Fibroblast of peridontal ligament (primary cell): ENCODE results near the gene NDRG2.
"Not testable (repeated sequence)": the region's sequence is repeated elsewhere in the genome, so short reads cannot be mapped to it uniquely, and the experiment has no call there.

Experiments used
- DNase-seq: peaks from one replicate; pipeline ENCODE4 v3.0.0-alpha.2; 2010; ENCODE audit errors: extremely low read depth

The NDRG2 gene

DNA sequence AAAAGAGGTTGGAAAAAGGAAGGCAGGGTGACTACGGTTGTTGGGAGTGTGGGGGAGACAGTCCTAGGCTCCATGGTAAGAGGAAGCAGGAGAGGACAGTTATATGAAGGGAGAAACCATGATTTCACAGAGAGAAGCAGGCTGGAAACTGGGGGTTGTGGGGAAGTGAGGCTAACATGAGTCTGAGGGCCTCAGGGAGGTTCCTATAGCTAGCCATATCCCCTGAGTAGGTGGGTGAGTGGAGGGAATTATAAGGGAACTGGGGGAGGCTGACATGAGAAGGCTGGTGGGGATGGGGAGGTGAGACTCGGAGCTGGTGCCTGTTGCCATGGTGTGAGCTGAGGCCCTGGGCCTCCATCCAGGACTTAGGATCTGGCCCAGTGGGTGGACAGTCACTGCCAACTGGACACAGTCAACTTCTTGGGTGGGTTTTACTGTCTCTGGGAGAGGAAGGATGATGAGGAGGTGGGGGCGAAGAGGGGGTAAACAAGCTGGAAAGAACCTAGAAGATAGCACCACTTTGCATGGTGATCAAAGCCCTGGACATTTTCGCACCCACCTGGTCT lies 8.4 kb upstream of the NDRG2 start:
- no peak for DNase-seq

DNA sequence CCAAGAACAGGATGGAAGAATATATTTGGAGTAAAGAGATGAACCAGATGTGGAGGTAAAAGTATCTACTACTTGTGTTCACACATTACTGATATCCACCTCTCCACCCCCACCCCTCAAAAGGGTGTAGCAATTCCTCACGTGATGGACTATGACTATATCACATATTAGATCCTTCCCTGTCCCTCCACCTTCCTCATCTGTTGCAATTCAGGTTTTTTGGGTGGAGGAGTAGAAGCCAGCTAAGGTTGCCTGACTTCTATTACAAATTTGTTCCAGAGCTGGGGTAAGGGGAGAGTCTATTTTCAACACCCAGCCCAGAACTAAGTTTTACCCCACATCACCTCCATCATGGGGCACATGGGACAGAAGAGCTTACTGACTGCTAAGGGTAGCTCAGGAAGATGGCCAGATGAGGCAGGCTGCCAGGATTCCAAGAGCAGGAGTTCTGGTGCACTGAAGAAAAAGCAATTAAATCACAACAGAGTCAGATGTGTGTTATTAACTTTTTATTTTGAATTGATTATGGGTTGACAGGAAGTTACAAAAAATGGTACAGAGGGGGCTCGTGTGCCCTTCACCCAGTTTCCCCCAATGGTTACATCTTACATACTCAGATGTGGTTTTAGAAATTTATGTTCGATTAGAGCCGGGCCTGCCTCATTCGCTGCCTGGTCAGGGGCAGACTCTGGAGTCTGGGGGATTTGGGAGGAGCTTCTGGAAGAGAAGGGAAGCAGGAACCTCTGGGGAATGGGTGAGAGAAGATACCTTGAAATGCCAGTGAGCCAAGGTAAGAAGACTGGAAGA lies 7.7 kb upstream of the NDRG2 start:
- DNase-seq: no peak

DNA sequence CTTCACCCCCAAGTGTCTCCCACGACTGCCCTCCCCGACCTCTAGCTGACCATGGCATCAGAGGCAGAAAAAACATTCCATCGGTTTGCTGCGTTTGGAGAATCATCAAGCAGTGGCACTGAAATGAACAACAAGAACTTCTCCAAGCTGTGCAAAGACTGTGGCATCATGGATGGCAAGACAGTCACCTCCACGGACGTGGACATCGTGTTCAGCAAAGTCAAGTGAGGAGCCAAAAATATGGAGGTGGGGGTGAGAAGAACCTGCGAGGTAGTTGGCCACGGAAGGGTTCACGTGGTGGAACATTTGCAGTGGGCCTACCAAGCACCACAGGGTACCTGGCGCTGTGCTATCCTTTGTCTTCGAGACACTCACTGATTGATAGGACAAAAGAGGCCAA lies 5.7 kb upstream of the NDRG2 start:
- DNase-seq: no peak

DNA sequence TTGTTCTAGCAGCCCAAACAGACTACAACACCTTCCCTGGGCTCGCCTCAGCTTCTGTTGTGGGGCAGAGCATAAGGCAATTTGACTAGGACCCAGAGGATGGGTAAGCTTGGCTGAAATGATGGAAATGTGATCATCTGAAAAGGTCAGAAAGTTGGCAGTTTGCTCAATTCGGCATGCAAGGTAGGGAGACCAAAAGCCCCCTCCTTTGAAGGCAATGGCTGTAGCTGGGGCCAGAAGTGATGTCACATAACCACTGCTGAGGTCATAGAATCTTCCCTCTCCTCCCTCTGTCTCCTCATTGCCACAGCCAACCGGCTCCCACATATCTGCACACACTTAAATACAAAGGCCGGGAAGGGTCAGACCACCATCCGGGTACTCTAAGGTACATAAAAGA lies 5.1 kb upstream of the NDRG2 start, which contains the start of gene TPPP2:
TPPP2 (plus strand) TSS at position 301 of the 400 bp plus-strand sequence. CDS start 365 bp downstream, outside the sequence.
- no peak for DNase-seq

DNA sequence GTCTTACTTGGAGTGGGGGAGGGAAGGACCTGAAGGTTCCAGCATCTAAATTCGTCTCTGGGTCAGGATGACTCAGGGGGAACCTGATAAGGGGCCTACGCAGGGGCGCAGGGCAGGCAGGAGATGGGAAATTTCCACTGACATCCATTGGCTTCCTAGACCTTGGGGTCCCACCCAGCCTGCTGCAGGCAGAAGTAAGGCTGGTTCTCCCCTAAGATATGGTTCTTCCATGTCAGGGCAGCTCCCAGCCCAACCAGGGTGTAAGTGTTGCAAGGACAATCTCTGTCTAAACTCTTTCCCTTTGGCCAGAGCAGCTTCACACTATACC lies 2.1 kb upstream of the NDRG2 start:
- DNase-seq: no peak

DNA sequence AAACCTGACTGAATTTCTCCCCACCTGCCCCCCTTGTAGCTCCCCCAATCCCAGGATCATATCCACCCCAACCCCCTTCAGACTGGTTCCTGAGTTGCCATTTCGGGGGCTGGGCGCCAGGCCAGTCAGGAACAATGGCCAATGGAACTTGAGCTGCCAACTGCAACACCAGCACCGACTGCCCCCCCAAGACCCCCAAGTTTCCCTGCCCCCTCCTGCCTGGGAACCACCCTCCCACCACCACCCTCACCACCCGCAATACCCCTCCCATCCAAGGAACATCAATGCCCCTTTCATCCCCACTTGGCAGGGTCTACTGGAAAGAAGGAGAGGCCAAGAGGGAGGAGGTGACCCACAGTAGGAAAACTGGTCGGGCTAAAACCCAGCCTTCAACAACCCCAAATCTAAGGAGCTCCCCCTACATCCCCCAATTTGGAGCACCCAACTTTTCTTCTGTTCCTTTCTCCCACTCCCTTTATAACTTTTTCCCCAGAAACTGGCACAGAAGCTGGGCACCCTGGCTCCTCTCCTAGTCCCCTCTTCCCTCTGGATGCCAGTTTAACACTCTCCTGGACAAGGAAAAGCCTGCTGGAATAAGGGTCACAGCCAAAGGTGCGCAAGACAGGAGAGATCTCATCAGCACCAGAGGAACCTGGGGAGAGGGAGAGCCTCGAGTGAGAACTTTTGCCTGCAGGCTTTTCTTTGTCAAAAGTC lies 1.6 kb upstream of the NDRG2 start:
- no peak for DNase-seq

DNA sequence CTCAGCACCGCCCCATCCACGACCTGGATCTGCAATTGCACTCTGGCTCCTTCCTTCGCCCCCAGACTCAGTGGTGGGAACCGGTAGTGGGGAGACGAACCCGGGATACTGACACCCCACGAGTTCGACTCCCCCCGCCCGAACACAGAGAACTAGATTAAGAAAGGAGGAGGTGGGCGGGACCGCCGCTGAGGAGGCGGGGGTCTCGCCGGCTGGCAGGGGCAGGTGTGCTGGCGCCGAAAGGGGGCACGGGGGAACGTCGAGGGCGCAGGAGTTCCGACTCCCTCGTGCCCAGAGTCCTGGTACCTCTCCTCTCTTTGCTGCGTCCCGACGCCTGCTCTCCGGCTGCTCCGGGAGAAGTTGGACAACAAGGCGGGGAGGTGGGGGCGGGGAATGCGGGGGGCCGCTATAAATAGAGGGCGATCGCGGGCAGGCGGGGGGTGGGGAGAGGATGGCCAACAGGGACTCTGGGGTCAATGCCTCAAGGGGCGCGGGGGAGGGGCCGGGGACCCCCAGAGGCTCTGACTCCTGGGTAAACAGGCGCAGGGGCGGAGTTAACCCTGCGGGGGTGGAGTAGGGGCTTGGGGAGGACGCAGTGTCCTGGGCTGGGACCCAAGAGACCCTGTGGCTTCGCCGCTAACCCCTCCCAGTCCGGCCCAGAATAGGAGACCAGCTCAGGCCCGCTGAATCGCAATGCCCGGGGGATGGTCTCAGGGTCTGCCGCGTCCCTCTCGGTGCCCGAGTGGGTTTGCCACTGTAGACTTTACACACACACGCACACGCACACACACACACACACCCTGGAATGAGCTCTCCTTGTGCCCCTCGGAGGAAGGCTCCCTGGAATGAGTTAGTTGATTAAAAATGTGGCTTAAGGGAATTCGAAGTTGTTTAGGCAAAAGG lies 761 bp upstream of the NDRG2 start:
- no peak for DNase-seq

DNA sequence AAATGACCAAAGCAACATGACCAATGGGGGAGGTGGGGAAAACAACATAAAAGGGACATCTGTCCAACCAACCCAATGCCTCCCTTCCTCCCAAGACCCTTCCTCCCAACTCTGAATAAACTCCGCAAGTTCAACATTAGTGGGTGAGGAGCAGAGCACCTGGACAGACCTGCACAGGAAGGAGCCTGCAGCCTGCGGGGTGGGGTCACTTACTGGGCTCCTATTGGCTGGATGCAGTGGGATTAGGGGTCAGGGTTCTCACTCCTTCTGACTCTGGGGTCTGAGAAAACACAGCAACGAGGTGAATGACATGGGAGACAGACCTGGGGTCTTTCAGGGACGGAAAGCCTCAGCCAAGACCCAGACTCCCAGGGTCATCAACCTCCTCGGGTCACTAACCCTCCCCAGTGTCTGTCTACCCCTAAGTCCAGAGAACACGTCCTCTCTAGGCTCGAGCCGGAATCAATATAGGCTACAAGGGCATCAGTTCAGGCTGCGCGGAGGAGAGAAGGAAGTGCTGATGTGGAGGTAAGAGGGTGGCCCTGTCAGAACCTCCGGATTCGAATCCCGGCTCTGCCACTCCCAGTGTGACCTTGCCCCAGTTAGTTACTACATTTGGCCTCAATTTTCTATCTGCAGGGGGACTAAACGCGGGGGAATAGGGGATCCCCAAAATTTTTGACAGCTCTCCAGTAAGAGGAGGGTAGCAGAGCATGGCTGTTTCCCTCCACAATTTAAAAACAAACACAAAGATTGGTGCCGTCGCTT lies 860 bp downstream of the NDRG2 start:
- no peak for DNase-seq

DNA sequence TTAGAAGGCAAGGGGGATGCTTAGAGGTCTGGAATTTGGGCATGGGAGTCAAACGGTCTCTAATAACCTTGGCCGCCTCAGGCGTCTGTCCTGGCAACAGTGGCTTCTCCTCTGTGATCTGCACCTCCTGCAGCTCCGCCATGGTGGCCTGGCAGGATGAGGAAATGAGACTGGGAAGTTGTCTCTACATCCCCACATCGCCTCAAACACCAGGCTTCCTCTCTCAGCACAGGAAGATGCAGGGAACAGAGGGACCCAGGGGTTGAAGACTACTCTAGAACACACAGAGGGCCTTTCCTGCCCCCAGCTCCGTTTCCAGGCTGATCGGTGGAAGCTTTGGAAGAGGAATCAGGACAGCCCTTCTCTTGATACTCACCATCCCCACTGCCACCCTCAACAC lies 1.7 kb downstream of the NDRG2 start:
- DNase-seq: no peak

DNA sequence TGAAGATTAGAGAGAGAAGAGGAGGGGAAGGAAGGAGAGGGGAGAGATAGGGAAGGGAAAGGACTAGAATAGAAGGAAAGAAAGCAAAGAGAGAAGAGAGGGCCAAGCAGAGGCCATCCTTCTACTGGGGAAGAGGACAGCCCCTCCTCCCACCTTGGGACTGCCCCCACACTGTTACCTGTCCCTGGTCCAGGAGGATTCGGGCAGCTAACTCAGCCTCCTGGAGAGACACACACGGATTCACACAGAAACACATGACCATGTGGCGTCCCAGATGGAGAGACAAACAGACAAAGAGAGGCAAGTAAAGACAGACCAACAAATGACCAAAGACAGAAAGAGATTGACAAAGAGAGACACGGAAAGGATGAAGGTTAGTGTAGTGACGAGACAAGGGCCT lies 2.2 kb downstream of the NDRG2 start:
- DNase-seq: no peak

DNA sequence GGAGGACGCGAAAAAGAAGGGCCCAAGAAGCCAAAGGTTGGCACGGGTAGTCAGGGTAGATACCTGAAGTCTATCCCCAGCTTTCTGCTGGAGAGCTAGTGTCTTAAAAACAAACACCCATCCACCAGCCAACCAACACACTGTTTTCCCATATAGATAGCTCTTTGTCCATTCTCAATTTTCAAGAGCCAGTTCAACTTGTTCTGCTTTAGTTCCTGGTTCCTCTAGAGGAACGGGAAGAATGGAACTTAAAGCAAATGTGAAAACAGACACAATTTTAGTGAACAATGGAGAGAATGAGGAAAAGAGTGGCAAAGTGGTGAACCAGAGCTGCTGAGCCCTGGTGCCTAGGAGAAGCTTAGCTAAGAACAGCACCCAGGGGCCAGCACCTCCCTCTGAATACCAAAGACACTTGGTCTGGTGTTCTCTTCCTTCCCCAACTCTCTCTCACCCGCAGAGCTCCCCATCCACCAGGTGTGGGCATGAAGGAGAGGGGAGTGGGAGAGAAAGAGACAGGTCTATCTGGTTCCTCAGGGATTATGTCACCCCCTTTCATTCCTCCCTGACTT lies 3.8 kb downstream of the NDRG2 start:
- DNase-seq: no peak

DNA sequence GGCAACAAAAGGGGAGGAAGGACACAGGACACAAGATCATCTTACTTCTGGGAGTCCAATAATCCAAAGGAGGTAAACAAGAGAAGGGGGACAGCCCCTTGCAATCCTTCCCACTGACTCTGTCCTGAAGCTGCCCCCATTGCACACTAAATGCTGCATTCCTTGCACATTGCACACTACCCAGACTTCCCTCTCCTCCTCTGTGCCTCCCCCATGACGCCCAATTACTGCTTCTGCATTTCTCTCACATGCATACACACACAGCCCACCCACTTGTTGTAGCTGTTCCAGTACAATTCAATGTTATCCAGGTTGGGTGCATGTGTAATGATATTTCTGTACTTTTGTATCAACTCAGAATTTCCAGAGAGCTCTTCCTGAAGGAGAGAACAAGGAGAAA lies 5.5 kb downstream of the NDRG2 start:
- no peak for DNase-seq

DNA sequence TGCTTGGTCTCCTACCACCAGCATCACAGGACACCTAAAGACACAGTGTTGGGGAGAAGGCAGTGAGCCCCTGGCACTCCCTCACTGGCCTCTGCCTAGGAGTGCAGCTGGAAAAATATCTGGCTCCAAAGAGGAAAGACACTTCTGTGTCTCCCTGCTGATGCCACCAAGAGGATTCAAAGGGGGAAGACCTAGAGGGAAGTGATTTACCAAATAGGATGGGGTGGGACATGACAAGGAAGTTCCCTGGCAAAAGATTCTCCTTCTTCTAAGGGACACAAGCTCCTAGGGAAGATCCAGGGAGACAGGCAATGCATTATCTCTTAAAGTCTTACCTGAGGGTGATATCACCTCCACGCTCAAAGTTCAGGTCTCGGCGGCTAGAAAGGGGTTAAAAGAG lies 6.1 kb downstream of the NDRG2 start:
- DNase-seq: no peak

DNA sequence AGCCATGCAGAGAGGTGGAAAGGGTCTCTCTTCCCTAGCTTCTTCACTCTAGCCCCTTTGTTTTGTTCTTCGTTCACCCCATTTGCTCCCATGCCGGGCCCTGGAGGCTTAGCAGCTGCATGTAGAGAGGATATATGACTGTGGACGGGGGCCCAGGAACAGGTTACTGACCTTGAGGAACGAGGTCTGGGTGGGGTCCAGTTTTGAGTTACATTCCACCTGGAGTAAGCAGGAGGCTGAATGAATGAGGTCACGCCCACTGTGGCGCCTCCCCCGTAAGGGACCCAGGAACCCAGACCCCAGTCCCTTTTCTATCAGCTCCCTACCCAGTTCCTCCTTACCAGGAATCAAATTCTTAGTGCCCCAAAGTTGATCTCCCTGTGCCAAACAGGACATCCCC lies 6.6 kb downstream of the NDRG2 start:
- DNase-seq: no peak

DNA sequence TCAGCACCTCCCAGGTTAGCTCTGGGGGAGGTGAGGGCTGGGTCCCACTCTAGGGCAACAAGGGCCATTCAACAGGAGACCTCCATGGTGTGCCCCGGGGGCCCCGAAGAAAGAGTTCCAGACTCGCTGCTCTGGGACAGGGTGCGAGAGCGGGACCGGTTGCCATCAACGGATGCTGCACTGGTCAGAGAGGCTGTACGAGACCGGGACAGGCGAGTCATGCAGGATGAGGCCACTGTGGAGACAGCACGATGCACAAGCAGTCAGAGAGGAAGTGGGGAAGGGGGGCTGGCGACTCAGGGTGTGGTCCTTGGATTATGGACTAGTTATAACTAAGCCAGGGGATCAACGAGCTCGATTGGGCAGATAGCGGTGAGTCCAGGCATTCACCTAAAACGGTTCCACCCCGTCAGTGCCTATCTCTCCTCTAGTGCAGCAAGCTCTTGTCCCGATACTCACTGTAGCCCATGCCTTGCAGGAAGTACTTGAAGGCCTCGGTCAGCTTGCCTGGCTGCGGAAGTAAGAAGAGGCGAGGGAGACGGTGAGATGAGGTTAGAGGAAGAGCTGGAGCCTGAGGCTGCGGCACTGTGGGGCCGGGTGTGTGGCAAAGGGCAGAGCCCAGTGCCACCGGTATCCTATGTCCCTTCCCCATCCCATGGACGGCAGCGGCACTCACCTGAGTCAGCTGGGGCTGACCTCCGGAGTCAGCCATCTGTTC lies 7.2 kb downstream of the NDRG2 start:
- DNase-seq: no peak

DNA sequence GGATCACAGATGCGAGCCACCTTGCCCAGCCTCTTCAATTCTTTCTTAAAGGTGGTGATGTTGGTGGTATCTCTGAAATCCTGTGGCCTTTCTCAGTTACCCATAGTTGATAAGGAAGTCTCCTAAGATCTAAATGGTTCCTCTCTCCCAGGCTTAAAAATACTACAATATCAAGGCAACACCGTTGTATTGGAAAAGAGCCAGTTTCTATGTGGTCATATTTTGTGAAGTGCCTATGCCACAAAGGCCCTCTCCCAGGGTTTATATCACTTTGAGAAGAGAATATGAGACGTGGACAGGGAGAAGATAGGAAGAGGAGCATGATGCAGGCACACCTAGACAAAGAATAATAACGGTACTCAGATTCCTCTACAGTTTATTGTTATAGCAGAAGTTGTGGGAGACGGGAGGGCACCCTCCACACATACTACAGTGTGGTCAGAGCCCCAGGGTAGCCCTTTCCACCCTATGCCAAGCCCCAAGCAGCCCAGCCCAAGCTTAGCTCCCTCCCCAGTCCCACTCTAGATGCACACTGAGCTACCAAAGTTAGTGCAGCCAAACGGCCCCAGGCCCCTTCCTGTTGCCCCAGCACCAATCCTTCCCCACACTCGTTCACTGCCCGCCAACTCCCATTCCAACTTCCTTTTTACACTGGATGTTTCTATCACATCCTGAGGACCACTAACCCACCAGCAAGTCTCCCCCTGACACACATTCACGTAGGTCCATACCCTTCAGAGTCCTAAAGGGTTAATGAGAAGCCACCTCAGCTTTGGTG lies 8.3 kb downstream of the NDRG2 start:
- DNase-seq: no peak

DNA sequence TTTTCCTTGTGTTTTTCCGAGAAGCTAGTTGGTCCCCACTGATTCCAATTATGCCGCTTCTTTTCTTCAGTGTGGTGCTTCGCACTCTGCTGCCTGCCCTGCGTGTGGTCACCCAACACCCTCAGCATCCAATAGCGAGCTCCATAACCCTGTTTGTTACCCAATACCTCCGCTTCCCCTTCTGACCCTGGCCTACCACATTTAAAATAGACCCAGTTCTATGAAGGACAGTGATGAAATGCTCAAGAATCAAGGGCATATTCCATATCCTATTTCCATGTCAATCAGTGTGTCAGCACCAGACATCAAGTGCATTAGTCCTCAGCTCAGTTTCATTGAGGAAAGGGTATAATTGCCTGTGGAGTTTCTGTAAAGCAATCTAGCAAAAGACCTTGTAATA lies 9.5 kb downstream of the NDRG2 start:
- no peak for DNase-seq

DNA sequence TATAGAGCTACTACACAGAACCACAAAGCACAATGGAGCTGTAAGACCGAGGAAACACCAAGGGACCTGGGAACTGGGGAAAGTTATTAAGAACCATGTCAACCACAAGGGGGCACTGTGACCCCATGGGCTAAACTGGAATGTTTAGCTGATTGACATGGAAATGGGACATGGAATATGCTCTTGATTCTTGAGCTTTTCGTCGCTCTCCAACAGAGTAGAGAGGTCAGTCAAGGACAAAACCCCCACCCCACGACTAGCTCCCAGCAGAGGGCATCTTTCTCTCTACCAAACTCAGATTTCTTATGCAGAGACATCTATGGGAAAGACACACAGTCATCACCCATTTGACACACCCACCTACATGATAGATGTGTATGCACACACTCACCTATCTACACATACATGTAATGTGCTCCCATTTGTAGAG lies 10.1 kb downstream of the NDRG2 start:
- peak; percentile 92 for DNase-seq

DNA sequence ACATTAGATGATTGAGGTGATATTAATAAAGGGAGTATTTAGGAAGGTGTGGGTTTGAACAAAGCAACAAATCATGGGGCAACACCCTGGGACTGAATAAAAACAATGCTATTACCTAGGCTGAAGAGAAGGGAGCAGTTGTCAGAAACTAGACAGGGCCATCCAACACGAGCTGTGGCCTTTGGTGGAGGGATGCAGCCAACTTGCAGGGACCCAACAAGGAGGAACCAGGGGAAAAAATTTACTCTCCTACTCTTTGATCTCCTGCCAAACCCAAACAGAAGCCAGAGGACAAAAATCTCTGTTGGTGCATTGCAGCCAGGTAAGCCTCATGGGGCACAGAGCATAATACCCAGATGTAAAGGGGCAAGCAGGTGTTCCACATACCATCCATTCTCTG lies 13.7 kb downstream of the NDRG2 start:
- no peak for DNase-seq

DNA sequence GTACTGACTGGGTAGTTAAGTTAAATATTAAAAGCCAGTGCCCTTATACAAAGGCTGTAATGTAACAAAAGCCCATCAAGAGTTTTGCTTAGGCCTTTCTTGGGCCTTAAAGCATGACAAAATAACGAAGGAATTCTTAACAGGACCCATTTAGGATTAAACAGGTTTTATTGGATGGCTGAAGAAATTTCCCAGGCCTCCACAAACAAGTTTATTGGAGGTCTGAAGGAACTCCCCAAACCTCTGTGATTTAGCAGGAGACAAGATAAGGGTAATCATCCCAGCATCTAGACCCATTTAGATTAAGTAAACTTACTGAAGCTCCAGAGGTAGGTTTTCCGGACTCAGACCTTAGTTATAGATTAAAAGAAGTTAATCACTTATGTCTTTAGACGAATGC lies 15.1 kb downstream of the NDRG2 start:
- DNase-seq: not testable (repeated sequence)
